OCI-LY7 (cell line): ENCODE measurements around the gene ST8SIA5. TPM values are rescaled to one million over a fixed set of nuclear protein-coding genes. Genes with fewer than 3 reads are reported as not detected.

Experiments
- BruUV-seq: library from RNA; stranded (reverse); fragments of 400-500 nt; replicated peaks from 2 replicates; lab custom pipeline; 2021; lab: Mats Ljungman, UMichigan
- CTCF ChIA-PET: fragments of 300-600 bp; sonication (Branson Sonifier 250); formaldehyde crosslinking; loops from one replicate; lab custom pipeline; 2022; ENCODE audit warnings: antibody characterized with exemption; ENCODE audit not compliant: unreplicated experiment; lab: Charles Lee
- POLR2A ChIA-PET: fragments of 300-600 bp; sonication (Branson Sonifier 250); formaldehyde crosslinking; loops from one replicate; lab custom pipeline; 2022; ENCODE audit warnings: antibody characterized with exemption; lab: Charles Lee
- DNase-seq: peaks from one replicate; pipeline ENCODE4 v3.0.0-alpha.2; 2015; ENCODE audit warnings: low spot score
- H2AFZ ChIP-seq: fragments of 200-600 bp; sonication (generic), shearing (Covaris generic); 2 replicates; pipeline ENCODE4 v1.6.1; 2014; ENCODE audit warnings: mild to moderate bottlenecking, antibody characterized with exemption, low read length, moderate library complexity
- H3K27ac ChIP-seq: fragments of 200-600 bp; sonication (generic); 2 replicates; pipeline ENCODE4 v1.5.1; 2014; ENCODE audit warnings: mixed run types, low read depth, mild to moderate bottlenecking, moderate library complexity, low read length, inconsistent platforms; ENCODE audit not compliant: poor library complexity, severe bottlenecking
- H3K36me3 ChIP-seq: fragments of 200-600 bp; sonication (generic); 2 replicates; pipeline ENCODE4 v1.6.1; 2014; ENCODE audit warnings: mild to moderate bottlenecking, antibody characterized with exemption, low read length, moderate library complexity, mixed read lengths; ENCODE audit not compliant: insufficient read depth
- H3K4me1 ChIP-seq: fragments of 200-600 bp; sonication (generic); 2 replicates; pipeline ENCODE4 v1.5.1; 2014; ENCODE audit warnings: mild to moderate bottlenecking, low read length; ENCODE audit not compliant: insufficient read depth, poor library complexity, severe bottlenecking
- H3K4me2 ChIP-seq: fragments of 200-600 bp; sonication (generic); 2 replicates; pipeline ENCODE4 v1.6.1; 2014; ENCODE audit warnings: mild to moderate bottlenecking, low read length
- H3K4me3 ChIP-seq: fragments of 200-600 bp; sonication (generic); 2 replicates; pipeline ENCODE4 v1.5.1; 2014; ENCODE audit warnings: mild to moderate bottlenecking, low read depth, low read length; ENCODE audit not compliant: poor library complexity, severe bottlenecking
- H3K79me2 ChIP-seq: fragments of 200-600 bp; sonication (generic); 2 replicates; pipeline ENCODE4 v1.6.1; 2016; ENCODE audit warnings: low read depth, mild to moderate bottlenecking, low read length, moderate library complexity, mixed read lengths; ENCODE audit not compliant: insufficient read depth
- H3K9me2 ChIP-seq: fragments of 200-600 bp; sonication (generic); 2 replicates; pipeline ENCODE4 v1.6.1; 2016; ENCODE audit warnings: mild to moderate bottlenecking, low read length, mixed read lengths; ENCODE audit not compliant: insufficient read depth
- H3K9me3 ChIP-seq: fragments of 200-600 bp; sonication (generic); 2 replicates; pipeline ENCODE4 v1.6.1; 2014; ENCODE audit warnings: mild to moderate bottlenecking, mixed run types, low read length, mixed read lengths
- H4K20me1 ChIP-seq: fragments of 200-600 bp; sonication (generic); 2 replicates; pipeline ENCODE4 v1.6.1; 2014; ENCODE audit warnings: mild to moderate bottlenecking, antibody characterized with exemption, low read length, moderate library complexity, mixed read lengths; ENCODE audit not compliant: insufficient read depth
- EZH2phosphoT487 ChIP-seq: fragments of 200-600 bp; sonication (generic); IDR thresholded peaks from 2 replicates; pipeline ENCODE4 v1.6.1; 2018; ENCODE audit warnings: low read depth, borderline replicate concordance, mild to moderate bottlenecking, mixed run types, antibody characterized with exemption, low read length, moderate library complexity, mixed read lengths
- intact Hi-C: fragments of 100-400 bp; cut with micrococcal nuclease; formaldehyde crosslinking; loops from one replicate; pipeline ENCODE4 v1.10.0; 2022; ENCODE audit not compliant: unreplicated experiment
- total RNA-seq, 2 experiments: library from RNA; depleted of rRNA in 1 of 2; stranded (reverse); fragments of >200 nt in 1 of 2; shearing (Covaris generic) in 1 of 2; gene quantifications; 2 replicates each; pipeline ENCODE4 v1.2.3, GENCODE V29; 2014 to 2022
- TF ChIP-seq, protein P1 (sequence below): fragments of 200-600 bp; sonication (generic); conservative IDR thresholded peaks from 2 replicates; pipeline ENCODE4 v1.5.1; 2014; ENCODE audit warnings: mild to moderate bottlenecking, antibody characterized with exemption, low read length, moderate library complexity, mixed read lengths

The ST8SIA5 gene
- total RNA-seq, 2 experiments from 2014 or later = 0.28 TPM; not detected in 1

GRCh38 chr18:46728219-46728930 is 28.5 kb downstream of the ST8SIA5 start:
- Histone ChIP-seq H3K36me3 (no peaks in the 10 kb centered on the region), H3K4me2 (no peak overlapping the region), H3K4me1 (no peaks in the 10 kb centered on the region), H3K79me2 (no peaks in the 10 kb centered on the region), H3K27ac (no peak overlapping the region), H3K9me3 (no peaks in the 10 kb centered on the region), H4K20me1 (no peaks in the 10 kb centered on the region), H2AFZ (no peak overlapping the region), H3K4me3 (no peak overlapping the region), H3K9me2 (no peaks in the 10 kb centered on the region)
- BruUV-seq = no TSS peak
- intact Hi-C loops = no loop called here
- TF ChIP-seq, protein P1, sequence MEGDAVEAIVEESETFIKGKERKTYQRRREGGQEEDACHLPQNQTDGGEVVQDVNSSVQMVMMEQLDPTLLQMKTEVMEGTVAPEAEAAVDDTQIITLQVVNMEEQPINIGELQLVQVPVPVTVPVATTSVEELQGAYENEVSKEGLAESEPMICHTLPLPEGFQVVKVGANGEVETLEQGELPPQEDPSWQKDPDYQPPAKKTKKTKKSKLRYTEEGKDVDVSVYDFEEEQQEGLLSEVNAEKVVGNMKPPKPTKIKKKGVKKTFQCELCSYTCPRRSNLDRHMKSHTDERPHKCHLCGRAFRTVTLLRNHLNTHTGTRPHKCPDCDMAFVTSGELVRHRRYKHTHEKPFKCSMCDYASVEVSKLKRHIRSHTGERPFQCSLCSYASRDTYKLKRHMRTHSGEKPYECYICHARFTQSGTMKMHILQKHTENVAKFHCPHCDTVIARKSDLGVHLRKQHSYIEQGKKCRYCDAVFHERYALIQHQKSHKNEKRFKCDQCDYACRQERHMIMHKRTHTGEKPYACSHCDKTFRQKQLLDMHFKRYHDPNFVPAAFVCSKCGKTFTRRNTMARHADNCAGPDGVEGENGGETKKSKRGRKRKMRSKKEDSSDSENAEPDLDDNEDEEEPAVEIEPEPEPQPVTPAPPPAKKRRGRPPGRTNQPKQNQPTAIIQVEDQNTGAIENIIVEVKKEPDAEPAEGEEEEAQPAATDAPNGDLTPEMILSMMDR = no peak
- TF ChIP-seq EZH2phosphoT487 = no peak
- DNase-seq = no peak
- POLR2A ChIA-PET = no interaction called here
- CTCF ChIA-PET = interaction anchor here (1.0 kb wide), 1 partner anchor 191 kb away, joined by 3 read pairs; no protein-coding TSS in a partner anchor

- no peaks in the 10 kb centered on the region for H3K9me2 ChIP-seq
Observed at GRCh38 chr18:46727177-46727576, 29.7 kb downstream of the ST8SIA5 start.

More at GRCh38 chr18:46727177-46727576, 29.7 kb downstream of the ST8SIA5 start:
- H3K4me1 ChIP-seq = no peaks in the 10 kb centered on the region
- no peaks in the 10 kb centered on the region for H3K9me3 ChIP-seq
- POLR2A ChIA-PET = no interaction called here
- no peaks in the 10 kb centered on the region for H4K20me1 ChIP-seq
- H2AFZ ChIP-seq = no peak overlapping the region
- no peak overlapping the region for H3K4me3 ChIP-seq
- CTCF ChIA-PET = interaction anchor here (0.6 to 1.0 kb wide), 2 partner anchors 13 to 190 kb away, joined by 3 read pairs; no protein-coding TSS in a partner anchor
- no peak overlapping the region for H3K27ac ChIP-seq
- no peak overlapping the region for H3K4me2 ChIP-seq
- no peak for DNase-seq
- BruUV-seq = no TSS peak
- no peaks in the 10 kb centered on the region for H3K36me3 ChIP-seq
- TF ChIP-seq EZH2phosphoT487 = no peak
- TF ChIP-seq, protein P1 = no peak
- intact Hi-C loops = no loop called here
- H3K79me2 ChIP-seq = no peaks in the 10 kb centered on the region
